GM12801 (cell line): ENCODE results near the gene ST6GALNAC5.

ENCODE experiments used
- TF ChIP-seq, protein P1 (sequence below): IDR thresholded peaks from one replicate; pipeline ENCODE4 v1.5.1; 2011; ENCODE audit warnings: control low read depth; ENCODE audit not compliant: insufficient read length; ENCODE audit errors: extremely low read depth

ST6GALNAC5 gene

GRCh38 chr1:76833151-76833550 lies 34.1 kb upstream of the ST6GALNAC5 start:
- TF ChIP-seq, protein P1, sequence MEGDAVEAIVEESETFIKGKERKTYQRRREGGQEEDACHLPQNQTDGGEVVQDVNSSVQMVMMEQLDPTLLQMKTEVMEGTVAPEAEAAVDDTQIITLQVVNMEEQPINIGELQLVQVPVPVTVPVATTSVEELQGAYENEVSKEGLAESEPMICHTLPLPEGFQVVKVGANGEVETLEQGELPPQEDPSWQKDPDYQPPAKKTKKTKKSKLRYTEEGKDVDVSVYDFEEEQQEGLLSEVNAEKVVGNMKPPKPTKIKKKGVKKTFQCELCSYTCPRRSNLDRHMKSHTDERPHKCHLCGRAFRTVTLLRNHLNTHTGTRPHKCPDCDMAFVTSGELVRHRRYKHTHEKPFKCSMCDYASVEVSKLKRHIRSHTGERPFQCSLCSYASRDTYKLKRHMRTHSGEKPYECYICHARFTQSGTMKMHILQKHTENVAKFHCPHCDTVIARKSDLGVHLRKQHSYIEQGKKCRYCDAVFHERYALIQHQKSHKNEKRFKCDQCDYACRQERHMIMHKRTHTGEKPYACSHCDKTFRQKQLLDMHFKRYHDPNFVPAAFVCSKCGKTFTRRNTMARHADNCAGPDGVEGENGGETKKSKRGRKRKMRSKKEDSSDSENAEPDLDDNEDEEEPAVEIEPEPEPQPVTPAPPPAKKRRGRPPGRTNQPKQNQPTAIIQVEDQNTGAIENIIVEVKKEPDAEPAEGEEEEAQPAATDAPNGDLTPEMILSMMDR: no peak

- TF ChIP-seq, protein P1: no peak
Observed at GRCh38 chr1:76833856-76834255, 33.4 kb upstream of the ST6GALNAC5 start.

GRCh38 chr1:76835203-76835602 lies 32.1 kb upstream of the ST6GALNAC5 start:
- TF ChIP-seq, protein P1: no peak

DNA sequence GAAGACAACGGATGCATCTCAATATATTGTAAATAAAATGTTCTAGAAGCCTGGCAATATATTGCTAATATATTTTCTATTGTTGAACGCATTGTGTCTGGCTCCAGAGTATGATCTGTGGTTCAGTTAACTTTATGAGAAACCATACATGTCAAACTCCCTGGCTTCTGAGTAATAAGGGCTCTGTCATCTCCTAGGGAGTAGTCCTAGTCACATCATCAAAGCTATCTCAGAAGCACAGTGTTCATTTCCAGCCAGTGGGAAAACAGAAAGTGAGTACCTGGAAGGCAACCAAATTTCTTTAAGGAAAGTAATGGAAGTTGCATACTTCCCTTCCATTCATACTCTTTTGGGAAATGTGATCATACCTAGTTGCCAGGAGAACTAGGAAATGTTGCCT lies 27.0 kb upstream of the ST6GALNAC5 start:
- TF ChIP-seq, protein P1: no peak

GRCh38 chr1:76841460-76841859 lies 25.8 kb upstream of the ST6GALNAC5 start:
- TF ChIP-seq, protein P1: no peak

GRCh38 chr1:76843821-76844464 lies 23.3 kb upstream of the ST6GALNAC5 start:
- TF ChIP-seq, protein P1: no peak

DNA sequence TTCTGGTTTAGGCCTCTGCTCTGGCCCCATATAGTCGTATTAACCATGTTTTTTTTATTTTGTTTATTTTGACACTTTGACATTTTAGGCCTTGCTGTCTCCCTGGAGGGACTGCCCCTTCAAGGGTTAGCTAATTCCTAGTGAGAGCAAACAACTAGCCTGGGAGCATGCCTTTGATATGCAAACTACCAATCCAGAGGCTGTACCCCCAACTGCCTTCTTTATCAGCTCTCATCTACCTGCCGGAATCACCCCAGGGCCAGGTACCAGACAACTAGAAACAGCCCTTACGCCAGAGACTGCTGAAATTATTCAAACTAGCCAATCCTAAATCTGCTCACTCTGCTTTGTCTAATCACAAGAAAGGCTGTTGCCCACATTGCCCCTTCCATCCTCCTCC lies 13.0 kb upstream of the ST6GALNAC5 start:
- TF ChIP-seq, protein P1: no peak
